ENCODE results near the gene BMPR1A. TPM values are rescaled to one million over a fixed set of nuclear protein-coding genes. Genes with fewer than 3 reads are reported as not detected.

BMPR1A gene
- total and polyA plus RNA-seq, 2 experiments from 2014 or later = 14.2 to 82.5 TPM

GRCh38 chr10:86857128-86857721 is 100.8 kb downstream of the BMPR1A start:
- Mint-ChIP-seq H3K4me3 (peak overlapping the region; percentile 10; the same call in 1 of the 3 replicates), H3K4me1 (peaks cover 62% of the 10 kb centered on the region), H3K9me3 (no peaks in the 10 kb centered on the region; the same call in 2 of the 3 replicates), H3K27me3 (ENCODE audit: insufficient read depth, low read depth, poor library complexity) (peaks cover 9% of the 10 kb centered on the region), H3K27ac (peak overlapping the region; percentile 93), H3K36me3 (ENCODE audit: low read depth) (peaks cover 32% of the 10 kb centered on the region)
- Histone ChIP-seq H3K9me2 (ENCODE audit: insufficient read depth) (no peaks in the 10 kb centered on the region), H4K20me1 (replicated peaks; ENCODE audit: insufficient read depth) (no peaks in the 10 kb centered on the region), H3K4me3 (no peak overlapping the region), H3K79me2 (replicated peaks; ENCODE audit: insufficient read depth) (peaks cover 65% of the 10 kb centered on the region), H3K4me2 (no peak overlapping the region), H3K27ac (ENCODE audit: low read depth) (peak overlapping the region; percentile 93), H3K4me1 (ENCODE audit: insufficient read depth) (peaks cover 66% of the 10 kb centered on the region), H2AFZ (no peak overlapping the region), H3F3A (replicated peaks; ENCODE audit: low read depth) (peaks cover 8% of the 10 kb centered on the region; the same call in 1 of the 2 replicates), H3K36me3 (ENCODE audit: insufficient read depth) (no peaks in the 10 kb centered on the region), H3K27me3 (ENCODE audit: insufficient read depth) (no peaks in the 10 kb centered on the region)
- TF ChIP-seq CREB1 (CRISPR knock-in tag; IDR thresholded peaks at IDR 0.05; ENCODE audit: low read depth) = 0 out of 2 replicates have a peak, but pooled peaks have one; percentile 37
- no peak for TF ChIP-seq ZNF331 (CRISPR knock-in tag; IDR thresholded peaks at IDR 0.05; ENCODE audit: low read depth)
- TF ChIP-seq CTCF (conservative IDR thresholded peaks at IDR 0.05; ENCODE audit: low read depth in 2 of 2) = no peak
- TF ChIP-seq EZH2 (IDR thresholded peaks at IDR 0.05; ENCODE audit: low read depth, unreplicated experiment) = no peak
- no peak for TF ChIP-seq ETS1 (IDR thresholded peaks at IDR 0.05)
- TF ChIP-seq EZH2phosphoT487 (IDR thresholded peaks at IDR 0.05; ENCODE audit: unreplicated experiment) = no peak
- no peak for TF ChIP-seq STAT1 (IDR thresholded peaks at IDR 0.05; ENCODE audit: unreplicated experiment)
- TF ChIP-seq ZNF462 (CRISPR knock-in tag; IDR thresholded peaks at IDR 0.05) = peak; percentile 95
- TF ChIP-seq JUNB (IDR thresholded peaks at IDR 0.05; ENCODE audit: unreplicated experiment) = no peak
- 0 out of 2 replicates have a peak, but pooled peaks have one; percentile 3 for TF ChIP-seq ZNF114 (CRISPR knock-in tag; IDR thresholded peaks at IDR 0.05)
- TF ChIP-seq NANOG (IDR thresholded peaks at IDR 0.05; ENCODE audit: borderline replicate concordance) = no peak
- no peak for TF ChIP-seq POLR2AphosphoS5 (IDR thresholded peaks at IDR 0.05; ENCODE audit: low read depth)
- no peak for TF ChIP-seq REST (IDR thresholded peaks at IDR 0.05; ENCODE audit: unreplicated experiment)
- ATAC-seq = peak; percentile 79
- DNase-seq (ENCODE audit: low spot score) = peak; percentile 70
